HUES6 (cell line): Measurements from ENCODE around the gene RAP1GAP2.

Experiments
- H3K27ac ChIP-seq: 2 replicates; pipeline ENCODE4 v1.7.0; 2013; ENCODE audit warnings: low read depth, mild to moderate bottlenecking, low read length, inconsistent platforms
- H3K27me3 ChIP-seq: 2 replicates; pipeline ENCODE4 v1.6.1; 2013; ENCODE audit warnings: low read length; ENCODE audit not compliant: control insufficient read depth, insufficient read depth
- H3K36me3 ChIP-seq: 2 replicates; pipeline ENCODE4 v1.6.1; 2013; ENCODE audit warnings: low read length; ENCODE audit not compliant: control insufficient read depth, insufficient read depth
- H3K4me1 ChIP-seq: 2 replicates; pipeline ENCODE4 v1.6.1; 2013; ENCODE audit warnings: low read length; ENCODE audit not compliant: control insufficient read depth, insufficient read depth
- H3K4me3 ChIP-seq: 2 replicates; pipeline ENCODE4 v1.5.1; 2013; ENCODE audit warnings: low read depth, low read length
- H3K9ac ChIP-seq: one replicate; pipeline ENCODE4 v1.6.1; 2013; ENCODE audit warnings: mild to moderate bottlenecking, low read length
- H3K9me3 ChIP-seq: 2 replicates; pipeline ENCODE4 v1.6.1; 2013; ENCODE audit warnings: low read depth, low read length; ENCODE audit not compliant: control insufficient read depth, insufficient read depth

Gene RAP1GAP2

GRCh38 chr17:3015890-3016289 lies 219.7 kb downstream of the RAP1GAP2 start:
- H3K27ac ChIP-seq = no peak overlapping the region
- H3K4me1 ChIP-seq = no peaks in the 10 kb centered on the region
- peaks cover 57% of the 10 kb centered on the region for H3K36me3 ChIP-seq
- H3K27me3 ChIP-seq = no peaks in the 10 kb centered on the region
- no peaks in the 10 kb centered on the region for H3K9me3 ChIP-seq
- H3K4me3 ChIP-seq = no peak overlapping the region
- no peak overlapping the region for H3K9ac ChIP-seq

- Histone ChIP-seq H3K4me3 (no peak overlapping the region), H3K4me1 (no peaks in the 10 kb centered on the region), H3K27ac (no peak overlapping the region), H3K9ac (no peak overlapping the region), H3K27me3 (no peaks in the 10 kb centered on the region), H3K36me3 (peaks cover 69% of the 10 kb centered on the region), H3K9me3 (peaks cover 12% of the 10 kb centered on the region)
Observed at GRCh38 chr17:3017936-3018335, 221.7 kb downstream of the RAP1GAP2 start.

- H3K27me3 ChIP-seq = no peaks in the 10 kb centered on the region
- H3K4me3 ChIP-seq = no peak overlapping the region
- H3K9me3 ChIP-seq = peaks cover 16% of the 10 kb centered on the region
- no peaks in the 10 kb centered on the region for H3K4me1 ChIP-seq
- H3K9ac ChIP-seq = no peak overlapping the region
- H3K36me3 ChIP-seq = peaks cover 74% of the 10 kb centered on the region
- H3K27ac ChIP-seq = no peak overlapping the region
Observed at GRCh38 chr17:3019761-3020160, 223.5 kb downstream of the RAP1GAP2 start.

- Histone ChIP-seq H3K4me3 (no peak overlapping the region), H3K9ac (no peak overlapping the region), H3K4me1 (no peaks in the 10 kb centered on the region), H3K27ac (no peak overlapping the region), H3K9me3 (peaks cover 16% of the 10 kb centered on the region), H3K27me3 (no peaks in the 10 kb centered on the region), H3K36me3 (peaks cover 76% of the 10 kb centered on the region)
Observed at GRCh38 chr17:3020381-3020780, 224.1 kb downstream of the RAP1GAP2 start.

- Histone ChIP-seq H3K9ac (no peak overlapping the region), H3K36me3 (peaks cover 73% of the 10 kb centered on the region), H3K27ac (no peak overlapping the region), H3K9me3 (peaks cover 16% of the 10 kb centered on the region), H3K27me3 (no peaks in the 10 kb centered on the region), H3K4me1 (no peaks in the 10 kb centered on the region), H3K4me3 (no peak overlapping the region)
Observed at GRCh38 chr17:3022197-3022596, 226.0 kb downstream of the RAP1GAP2 start.

- Histone ChIP-seq H3K27me3 (no peaks in the 10 kb centered on the region), H3K27ac (no peak overlapping the region), H3K9ac (no peak overlapping the region), H3K9me3 (peaks cover 16% of the 10 kb centered on the region), H3K4me1 (no peaks in the 10 kb centered on the region), H3K36me3 (peaks cover 71% of the 10 kb centered on the region), H3K4me3 (no peak overlapping the region)
Observed at GRCh38 chr17:3024346-3024745, 228.1 kb downstream of the RAP1GAP2 start.

- H3K27ac ChIP-seq = no peak overlapping the region
- H3K9me3 ChIP-seq = peaks cover 16% of the 10 kb centered on the region
- H3K36me3 ChIP-seq = peaks cover 68% of the 10 kb centered on the region
- no peak overlapping the region for H3K9ac ChIP-seq
- no peaks in the 10 kb centered on the region for H3K27me3 ChIP-seq
- no peaks in the 10 kb centered on the region for H3K4me1 ChIP-seq
- no peak overlapping the region for H3K4me3 ChIP-seq
Observed at GRCh38 chr17:3025421-3026124, 229.3 kb downstream of the RAP1GAP2 start.

- Histone ChIP-seq H3K4me3 (no peak overlapping the region), H3K9me3 (peaks cover 16% of the 10 kb centered on the region), H3K4me1 (no peaks in the 10 kb centered on the region), H3K27me3 (no peaks in the 10 kb centered on the region), H3K36me3 (peaks cover 68% of the 10 kb centered on the region), H3K27ac (0 out of 2 replicates have a peak overlapping the region, but pooled peaks have one; percentile 26), H3K9ac (no peak overlapping the region)
Observed at GRCh38 chr17:3026125-3026855, 230.1 kb downstream of the RAP1GAP2 start.

- Histone ChIP-seq H3K36me3 (peaks cover 60% of the 10 kb centered on the region), H3K4me1 (no peaks in the 10 kb centered on the region), H3K27ac (no peak overlapping the region), H3K9ac (no peak overlapping the region), H3K4me3 (no peak overlapping the region), H3K9me3 (peaks cover 9% of the 10 kb centered on the region), H3K27me3 (no peaks in the 10 kb centered on the region)
Observed at GRCh38 chr17:3026856-3027751, 230.9 kb downstream of the RAP1GAP2 start.

GRCh38 chr17:3027786-3028532 lies 231.7 kb downstream of the RAP1GAP2 start:
- Histone ChIP-seq H3K9me3 (peaks cover 3% of the 10 kb centered on the region; the same call in 1 of the 2 replicates), H3K27me3 (no peaks in the 10 kb centered on the region), H3K36me3 (peaks cover 62% of the 10 kb centered on the region), H3K4me1 (no peaks in the 10 kb centered on the region), H3K4me3 (no peak overlapping the region), H3K27ac (no peak overlapping the region), H3K9ac (no peak overlapping the region)
